Measurements from ENCODE around the gene TGFBR2.
A peak's percentile ranks its signal among the peaks of the same experiment; 100 is the strongest.

TGFBR2 gene

DNA sequence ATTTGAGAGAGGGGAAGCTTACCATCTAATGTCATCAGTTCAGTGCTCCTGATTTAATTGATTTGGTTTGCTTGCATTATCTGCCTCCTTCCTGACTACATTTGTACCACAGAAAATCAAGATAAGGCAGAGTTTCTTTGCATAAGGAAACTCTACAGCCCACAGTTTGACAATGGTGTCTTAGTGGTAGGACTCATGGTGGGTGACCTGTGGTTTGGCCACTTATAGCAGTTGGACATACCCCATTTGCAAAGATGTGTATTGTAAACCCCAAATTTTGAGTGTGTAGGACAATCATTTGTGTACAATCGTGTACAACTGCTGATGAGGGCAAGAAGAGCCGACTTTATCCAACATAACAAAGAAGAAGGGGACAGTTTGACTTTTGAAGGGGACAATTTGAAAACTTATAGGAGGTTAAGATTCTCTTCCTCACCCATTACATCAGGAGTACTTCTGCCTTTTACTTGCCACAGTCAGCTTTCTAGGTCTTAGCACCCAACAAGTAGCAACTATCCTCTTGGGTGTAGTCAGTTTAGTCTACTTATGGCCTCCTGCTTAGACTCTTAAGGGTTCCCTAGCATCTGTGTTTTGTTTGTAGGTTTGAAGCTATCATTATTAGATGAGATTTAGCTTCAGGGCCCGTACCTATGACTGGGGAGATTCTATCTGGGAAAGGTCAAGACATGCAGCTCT is 6.2 kb downstream of the TGFBR2 start:
- DNase-seq (ENCODE audit: low read depth in 1 of 2, low spot score in 1 of 2), result no peak
- TF ChIP-seq SPI1 (IDR thresholded peaks at IDR 0.05; ENCODE audit: borderline replicate concordance, low read depth), result no peak; the same call in 1 of the 2 replicates
- TF ChIP-seq CTCF (IDR thresholded peaks at IDR 0.05; ENCODE audit: insufficient read depth, low read length), result no peak
- no peak for TF ChIP-seq GABPA (IDR thresholded peaks at IDR 0.05; ENCODE audit: low read depth)
- TF ChIP-seq POLR2AphosphoS5 (IDR thresholded peaks at IDR 0.05; ENCODE audit: low read depth), result no peak
- TF ChIP-seq, protein P1, sequence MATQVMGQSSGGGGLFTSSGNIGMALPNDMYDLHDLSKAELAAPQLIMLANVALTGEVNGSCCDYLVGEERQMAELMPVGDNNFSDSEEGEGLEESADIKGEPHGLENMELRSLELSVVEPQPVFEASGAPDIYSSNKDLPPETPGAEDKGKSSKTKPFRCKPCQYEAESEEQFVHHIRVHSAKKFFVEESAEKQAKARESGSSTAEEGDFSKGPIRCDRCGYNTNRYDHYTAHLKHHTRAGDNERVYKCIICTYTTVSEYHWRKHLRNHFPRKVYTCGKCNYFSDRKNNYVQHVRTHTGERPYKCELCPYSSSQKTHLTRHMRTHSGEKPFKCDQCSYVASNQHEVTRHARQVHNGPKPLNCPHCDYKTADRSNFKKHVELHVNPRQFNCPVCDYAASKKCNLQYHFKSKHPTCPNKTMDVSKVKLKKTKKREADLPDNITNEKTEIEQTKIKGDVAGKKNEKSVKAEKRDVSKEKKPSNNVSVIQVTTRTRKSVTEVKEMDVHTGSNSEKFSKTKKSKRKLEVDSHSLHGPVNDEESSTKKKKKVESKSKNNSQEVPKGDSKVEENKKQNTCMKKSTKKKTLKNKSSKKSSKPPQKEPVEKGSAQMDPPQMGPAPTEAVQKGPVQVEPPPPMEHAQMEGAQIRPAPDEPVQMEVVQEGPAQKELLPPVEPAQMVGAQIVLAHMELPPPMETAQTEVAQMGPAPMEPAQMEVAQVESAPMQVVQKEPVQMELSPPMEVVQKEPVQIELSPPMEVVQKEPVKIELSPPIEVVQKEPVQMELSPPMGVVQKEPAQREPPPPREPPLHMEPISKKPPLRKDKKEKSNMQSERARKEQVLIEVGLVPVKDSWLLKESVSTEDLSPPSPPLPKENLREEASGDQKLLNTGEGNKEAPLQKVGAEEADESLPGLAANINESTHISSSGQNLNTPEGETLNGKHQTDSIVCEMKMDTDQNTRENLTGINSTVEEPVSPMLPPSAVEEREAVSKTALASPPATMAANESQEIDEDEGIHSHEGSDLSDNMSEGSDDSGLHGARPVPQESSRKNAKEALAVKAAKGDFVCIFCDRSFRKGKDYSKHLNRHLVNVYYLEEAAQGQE (IDR thresholded peaks at IDR 0.05; ENCODE audit: insufficient replicate concordance, low read depth), result no peak
- Histone ChIP-seq H3K4me3 (replicated peaks; ENCODE audit: insufficient read depth, low read length) (no peak overlapping the region), H3K27me3 (ENCODE audit: insufficient read depth, poor library complexity, severe bottlenecking) (no peaks in the 10 kb centered on the region), H3K27ac (replicated peaks) (peak overlapping the region; percentile 16)

DNA sequence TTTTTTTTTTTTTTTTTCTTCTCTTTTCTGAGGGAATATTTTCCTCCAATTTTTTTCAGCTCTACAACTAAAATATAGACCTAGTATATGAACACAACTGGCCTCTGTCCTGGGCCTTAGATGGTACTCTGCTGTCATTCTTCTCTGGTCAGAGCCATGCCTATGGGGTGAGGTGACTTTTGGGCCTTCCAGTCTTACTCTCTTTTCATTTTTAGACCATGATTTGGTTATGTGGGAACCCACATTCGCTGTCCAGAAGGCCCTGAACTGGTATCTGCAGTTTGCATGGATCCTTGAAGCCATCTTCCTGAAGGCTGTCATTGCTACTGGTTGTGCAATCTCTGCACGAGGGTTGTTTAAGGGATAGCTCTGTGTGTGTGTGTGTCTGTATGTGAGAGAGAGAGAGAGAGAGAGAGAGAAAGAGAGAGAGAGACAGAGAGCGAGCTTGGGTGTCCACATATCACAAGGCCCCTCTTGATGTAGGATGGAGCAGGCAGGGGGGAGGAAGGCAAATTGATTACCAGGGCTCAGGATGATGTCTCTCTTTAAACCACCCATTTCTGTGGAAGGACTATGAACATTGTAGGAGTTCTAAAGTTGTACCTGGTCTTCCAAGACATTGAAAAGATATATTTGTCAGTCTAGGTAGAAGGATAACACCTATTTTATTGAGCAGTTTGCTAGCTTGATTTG is 6.9 kb downstream of the TGFBR2 start:
- TF ChIP-seq POLR2AphosphoS5 (IDR thresholded peaks at IDR 0.05; ENCODE audit: low read depth), result no peak
- no peak for TF ChIP-seq CTCF (IDR thresholded peaks at IDR 0.05; ENCODE audit: insufficient read depth, low read length)
- TF ChIP-seq, protein P1 (IDR thresholded peaks at IDR 0.05; ENCODE audit: insufficient replicate concordance, low read depth), result no peak
- no peak for TF ChIP-seq SPI1 (IDR thresholded peaks at IDR 0.05; ENCODE audit: borderline replicate concordance, low read depth)
- TF ChIP-seq GABPA (IDR thresholded peaks at IDR 0.05; ENCODE audit: low read depth), result no peak
- DNase-seq (ENCODE audit: low read depth in 1 of 2, low spot score in 1 of 2), result peak in 1 of 2 experiments; percentile 58
- H3K27me3 ChIP-seq (ENCODE audit: insufficient read depth, poor library complexity, severe bottlenecking), result no peaks in the 10 kb centered on the region
- H3K27ac ChIP-seq (replicated peaks), result peak overlapping the region; percentile 16
- H3K4me3 ChIP-seq (replicated peaks; ENCODE audit: insufficient read depth, low read length), result no peak overlapping the region

DNA sequence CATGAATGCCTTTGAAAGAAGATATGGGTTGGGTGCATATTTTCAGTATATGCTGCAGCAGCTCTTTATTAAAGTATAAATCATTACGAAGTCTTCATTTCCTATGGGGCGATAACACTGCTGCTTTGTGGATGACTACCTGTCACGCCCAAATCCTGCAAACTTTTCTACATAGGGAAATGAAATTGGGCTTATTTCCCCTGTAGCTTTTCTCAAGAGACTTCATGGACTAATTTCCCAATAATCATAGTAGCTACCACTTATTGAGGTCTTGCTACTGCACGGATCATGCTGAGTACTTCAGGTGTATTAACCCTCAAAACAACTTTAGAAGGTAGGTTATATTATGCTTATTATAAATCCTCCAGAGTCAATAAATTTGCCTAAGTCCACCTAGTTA is 8.0 kb downstream of the TGFBR2 start:
- Histone ChIP-seq H3K27ac (replicated peaks) (no peak overlapping the region), H3K27me3 (ENCODE audit: insufficient read depth, poor library complexity, severe bottlenecking) (no peaks in the 10 kb centered on the region), H3K4me3 (replicated peaks; ENCODE audit: insufficient read depth, low read length) (no peak overlapping the region)
- TF ChIP-seq GABPA (IDR thresholded peaks at IDR 0.05; ENCODE audit: low read depth), result no peak
- no peak for TF ChIP-seq POLR2AphosphoS5 (IDR thresholded peaks at IDR 0.05; ENCODE audit: low read depth)
- TF ChIP-seq SPI1 (IDR thresholded peaks at IDR 0.05; ENCODE audit: borderline replicate concordance, low read depth), result no peak
- no peak for TF ChIP-seq CTCF (IDR thresholded peaks at IDR 0.05; ENCODE audit: insufficient read depth, low read length)
- TF ChIP-seq, protein P1 (IDR thresholded peaks at IDR 0.05; ENCODE audit: insufficient replicate concordance, low read depth), result no peak
- no peak for DNase-seq (ENCODE audit: low read depth in 1 of 2, low spot score in 1 of 2)

All from HL-60 (cell line).